GM23248 (cell line): ENCODE results near the gene TSN.
"Not testable (repeated sequence)": the region's sequence is repeated elsewhere in the genome, so short reads cannot be mapped to it uniquely, and the experiment has no call there.

Experiments used
- EZH2 ChIP-seq: fragments of 200-600 bp; sonication (generic); IDR thresholded peaks from 2 replicates; pipeline ENCODE4 v1.6.1; 2018; ENCODE audit warnings: antibody characterized with exemption, mild to moderate bottlenecking; ENCODE audit not compliant: insufficient read depth, poor library complexity, severe bottlenecking
- EZH2phosphoT487 ChIP-seq: fragments of 200-600 bp; sonication (generic); IDR thresholded peaks from 2 replicates; pipeline ENCODE4 v1.6.1; 2018; ENCODE audit warnings: antibody characterized with exemption, moderate library complexity, mild to moderate bottlenecking, low read depth; ENCODE audit not compliant: insufficient read depth

- TF ChIP-seq EZH2phosphoT487, EZH2: not testable (repeated sequence)
These were observed 52.3 kb downstream of the TSN start for GRCh38 chr2:121807771-121808170.
